ENCODE results near the gene CDK6.

CDK6 gene

GRCh38 chr7:92749832-92750446 is 86.4 kb downstream of the CDK6 start:
- no peaks in the 10 kb centered on the region for H3K27me3 ChIP-seq (ENCODE audit: control insufficient read depth, insufficient read depth, low read length)
- H3K79me2 ChIP-seq, result peaks cover 30% of the 10 kb centered on the region
- H3K9me3 ChIP-seq (ENCODE audit: control insufficient read depth, low read length), result no peaks in the 10 kb centered on the region
- TF ChIP-seq CTCF (IDR thresholded peaks at IDR 0.05), result no peak
- no peak overlapping the region for H3K4me2 ChIP-seq (ENCODE audit: low read length)
- no peak overlapping the region for H3K9ac ChIP-seq
- no peak overlapping the region for H3K27ac ChIP-seq
- no peak overlapping the region for H2AFZ ChIP-seq
- no peaks in the 10 kb centered on the region for H3K36me3 ChIP-seq (ENCODE audit: control insufficient read depth, insufficient read depth, low read length)
- H3K4me3 ChIP-seq (ENCODE audit: low read depth, low read length), result no peak overlapping the region
- no peaks in the 10 kb centered on the region for H3K4me1 ChIP-seq

GRCh38 chr7:92749327-92749755 is 87.0 kb downstream of the CDK6 start:
- Histone ChIP-seq H2AFZ (no peak overlapping the region), H3K4me1 (no peaks in the 10 kb centered on the region), H3K9me3 (ENCODE audit: control insufficient read depth, low read length) (no peaks in the 10 kb centered on the region), H3K79me2 (peaks cover 26% of the 10 kb centered on the region), H3K4me3 (ENCODE audit: low read depth, low read length) (no peak overlapping the region), H3K27me3 (ENCODE audit: control insufficient read depth, insufficient read depth, low read length) (no peaks in the 10 kb centered on the region), H3K27ac (no peak overlapping the region), H3K9ac (no peak overlapping the region), H3K4me2 (ENCODE audit: low read length) (no peak overlapping the region), H3K36me3 (ENCODE audit: control insufficient read depth, insufficient read depth, low read length) (no peaks in the 10 kb centered on the region)
- no peak for TF ChIP-seq CTCF (IDR thresholded peaks at IDR 0.05)

GRCh38 chr7:92748495-92748894 is 87.9 kb downstream of the CDK6 start:
- Histone ChIP-seq H3K27ac (no peak overlapping the region), H3K79me2 (peaks cover 32% of the 10 kb centered on the region), H3K36me3 (ENCODE audit: control insufficient read depth, insufficient read depth, low read length) (no peaks in the 10 kb centered on the region), H2AFZ (no peak overlapping the region), H3K4me3 (ENCODE audit: low read depth, low read length) (no peak overlapping the region), H3K27me3 (ENCODE audit: control insufficient read depth, insufficient read depth, low read length) (no peaks in the 10 kb centered on the region), H3K4me2 (ENCODE audit: low read length) (no peak overlapping the region), H3K9ac (no peak overlapping the region), H3K4me1 (no peaks in the 10 kb centered on the region), H3K9me3 (ENCODE audit: control insufficient read depth, low read length) (no peaks in the 10 kb centered on the region)
- TF ChIP-seq CTCF (IDR thresholded peaks at IDR 0.05), result no peak

GRCh38 chr7:92747041-92747835 is 89.1 kb downstream of the CDK6 start:
- no peak overlapping the region for H3K4me2 ChIP-seq (ENCODE audit: low read length)
- no peaks in the 10 kb centered on the region for H3K27me3 ChIP-seq (ENCODE audit: control insufficient read depth, insufficient read depth, low read length)
- H3K4me1 ChIP-seq, result no peaks in the 10 kb centered on the region
- H3K4me3 ChIP-seq (ENCODE audit: low read depth, low read length), result no peak overlapping the region
- no peak overlapping the region for H3K9ac ChIP-seq
- no peak overlapping the region for H2AFZ ChIP-seq
- H3K79me2 ChIP-seq, result peaks cover 36% of the 10 kb centered on the region
- no peak for TF ChIP-seq CTCF (IDR thresholded peaks at IDR 0.05)
- no peaks in the 10 kb centered on the region for H3K9me3 ChIP-seq (ENCODE audit: control insufficient read depth, low read length)
- no peak overlapping the region for H3K27ac ChIP-seq
- H3K36me3 ChIP-seq (ENCODE audit: control insufficient read depth, insufficient read depth, low read length), result no peaks in the 10 kb centered on the region
